KMS-11 (cell line): Measurements from ENCODE around the gene EZH2.

Source experiments
- H2AFZ ChIP-seq: fragments of 200-600 bp; sonication (generic); 2 replicates; pipeline ENCODE4 v1.6.1; 2016; ENCODE audit warnings: antibody characterized with exemption, mixed run types, low read depth
- H3K27ac ChIP-seq: fragments of 200-600 bp; sonication (generic); 2 replicates; pipeline ENCODE4 v1.6.1; 2016; ENCODE audit warnings: mild to moderate bottlenecking, mixed run types
- H3K27me3 ChIP-seq: fragments of 200-600 bp; sonication (generic); 2 replicates; pipeline ENCODE4 v1.6.1; 2017; ENCODE audit warnings: mild to moderate bottlenecking, low read depth, mixed run types, moderate library complexity; ENCODE audit not compliant: insufficient read depth
- H3K36me3 ChIP-seq: fragments of 200-600 bp; sonication (generic); 2 replicates; pipeline ENCODE4 v1.6.1; 2017; ENCODE audit warnings: mild to moderate bottlenecking, mixed run types; ENCODE audit not compliant: insufficient read depth
- H3K4me1 ChIP-seq: fragments of 200-600 bp; sonication (generic); 2 replicates; pipeline ENCODE4 v1.6.1; 2016; ENCODE audit warnings: mild to moderate bottlenecking, low read depth, mixed run types; ENCODE audit not compliant: poor library complexity, severe bottlenecking
- H3K4me2 ChIP-seq: fragments of 200-600 bp; sonication (generic); 2 replicates; pipeline ENCODE4 v1.7.0; 2016; ENCODE audit warnings: mild to moderate bottlenecking, mixed run types
- H3K4me3 ChIP-seq: fragments of 200-600 bp; sonication (generic); IDR thresholded peaks from 2 replicates; pipeline ENCODE4 v1.6.1; 2017; ENCODE audit warnings: low read depth, low read length, mixed read lengths; ENCODE audit not compliant: insufficient read depth
- H3K79me2 ChIP-seq: fragments of 200-600 bp; sonication (generic); 2 replicates; pipeline ENCODE4 v1.6.1; 2016; ENCODE audit warnings: low read depth, mixed run types; ENCODE audit not compliant: insufficient read depth
- H3K9ac ChIP-seq: fragments of 200-600 bp; sonication (generic); 2 replicates; pipeline ENCODE4 v1.6.1; 2016; ENCODE audit warnings: mild to moderate bottlenecking, mixed run types
- H4K20me1 ChIP-seq: fragments of 200-600 bp; sonication (generic); 2 replicates; pipeline ENCODE4 v1.6.1; 2016; ENCODE audit warnings: mild to moderate bottlenecking, mixed run types; ENCODE audit not compliant: insufficient read depth
- TF ChIP-seq, protein P1 (sequence below): fragments of 200-600 bp; sonication (generic); conservative IDR thresholded peaks from 2 replicates; pipeline ENCODE4 v1.6.1; 2017; ENCODE audit warnings: low read depth, mild to moderate bottlenecking, antibody characterized with exemption, low read length, moderate library complexity, mixed read lengths

Gene EZH2

DNA sequence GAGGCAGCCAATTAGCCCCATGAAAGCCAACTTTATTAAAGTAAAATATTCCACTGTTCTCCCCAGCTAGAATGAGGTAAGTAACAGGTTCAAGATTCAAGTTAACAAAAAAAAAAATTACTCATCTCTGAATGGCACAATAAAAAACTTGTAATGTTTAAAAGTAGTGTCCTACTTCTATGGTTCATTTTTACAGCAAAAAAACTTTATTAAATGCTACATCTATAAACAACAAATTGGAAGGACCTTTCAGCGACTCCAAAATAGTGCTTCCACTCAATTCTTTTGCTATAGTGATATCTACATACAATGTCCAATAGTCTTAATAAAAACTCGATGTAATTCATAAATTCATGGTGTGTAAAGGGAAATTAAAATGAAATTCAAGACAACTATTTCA lies 59.2 kb downstream of the EZH2 start:
- peaks cover 15% of the 10 kb centered on the region; the same call in 1 of the 2 replicates for H3K36me3 ChIP-seq
- H3K27me3 ChIP-seq = no peaks in the 10 kb centered on the region
- H3K4me2 ChIP-seq = no peak overlapping the region
- no peak overlapping the region for H3K27ac ChIP-seq
- TF ChIP-seq, protein P1, sequence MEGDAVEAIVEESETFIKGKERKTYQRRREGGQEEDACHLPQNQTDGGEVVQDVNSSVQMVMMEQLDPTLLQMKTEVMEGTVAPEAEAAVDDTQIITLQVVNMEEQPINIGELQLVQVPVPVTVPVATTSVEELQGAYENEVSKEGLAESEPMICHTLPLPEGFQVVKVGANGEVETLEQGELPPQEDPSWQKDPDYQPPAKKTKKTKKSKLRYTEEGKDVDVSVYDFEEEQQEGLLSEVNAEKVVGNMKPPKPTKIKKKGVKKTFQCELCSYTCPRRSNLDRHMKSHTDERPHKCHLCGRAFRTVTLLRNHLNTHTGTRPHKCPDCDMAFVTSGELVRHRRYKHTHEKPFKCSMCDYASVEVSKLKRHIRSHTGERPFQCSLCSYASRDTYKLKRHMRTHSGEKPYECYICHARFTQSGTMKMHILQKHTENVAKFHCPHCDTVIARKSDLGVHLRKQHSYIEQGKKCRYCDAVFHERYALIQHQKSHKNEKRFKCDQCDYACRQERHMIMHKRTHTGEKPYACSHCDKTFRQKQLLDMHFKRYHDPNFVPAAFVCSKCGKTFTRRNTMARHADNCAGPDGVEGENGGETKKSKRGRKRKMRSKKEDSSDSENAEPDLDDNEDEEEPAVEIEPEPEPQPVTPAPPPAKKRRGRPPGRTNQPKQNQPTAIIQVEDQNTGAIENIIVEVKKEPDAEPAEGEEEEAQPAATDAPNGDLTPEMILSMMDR = no peak
- no peak overlapping the region for H3K4me3 ChIP-seq
- no peak overlapping the region for H3K9ac ChIP-seq
- peaks cover 44% of the 10 kb centered on the region for H3K4me1 ChIP-seq
- no peak overlapping the region for H2AFZ ChIP-seq
- no peaks in the 10 kb centered on the region; the same call in 1 of the 2 replicates for H4K20me1 ChIP-seq
- peaks cover 13% of the 10 kb centered on the region; the same call in 1 of the 2 replicates for H3K79me2 ChIP-seq

DNA sequence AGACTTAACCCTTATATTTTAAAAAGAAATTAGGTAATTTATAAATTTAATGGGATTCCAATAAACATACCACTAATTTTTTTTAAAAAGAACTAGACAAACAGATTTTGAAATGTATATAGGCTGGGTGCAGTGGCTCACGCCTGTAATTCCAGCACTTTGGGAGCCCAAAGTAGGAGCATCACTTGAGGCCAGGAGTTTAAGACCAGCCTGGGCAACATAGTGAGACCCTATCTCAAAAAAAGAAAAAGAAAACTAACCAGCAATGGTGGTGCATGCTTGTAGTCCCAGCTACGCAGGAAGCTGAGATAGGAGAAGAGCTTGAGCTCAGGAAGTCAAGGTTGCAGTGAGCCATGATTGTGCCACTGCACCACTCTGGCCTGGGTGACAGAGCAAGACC lies 62.7 kb downstream of the EZH2 start:
- Histone ChIP-seq H3K79me2 (peaks cover 11% of the 10 kb centered on the region; the same call in 1 of the 2 replicates), H2AFZ (no peak overlapping the region), H3K4me2 (peak overlapping the region; percentile 50; the same call in 1 of the 2 replicates), H3K36me3 (peaks cover 20% of the 10 kb centered on the region; the same call in 1 of the 2 replicates), H3K27me3 (no peaks in the 10 kb centered on the region), H3K4me1 (peaks cover 44% of the 10 kb centered on the region), H4K20me1 (no peaks in the 10 kb centered on the region; the same call in 1 of the 2 replicates), H3K9ac (no peak overlapping the region), H3K4me3 (no peak overlapping the region), H3K27ac (peak overlapping the region; percentile 32; the same call in 1 of the 2 replicates)
- TF ChIP-seq, protein P1 = no peak

DNA sequence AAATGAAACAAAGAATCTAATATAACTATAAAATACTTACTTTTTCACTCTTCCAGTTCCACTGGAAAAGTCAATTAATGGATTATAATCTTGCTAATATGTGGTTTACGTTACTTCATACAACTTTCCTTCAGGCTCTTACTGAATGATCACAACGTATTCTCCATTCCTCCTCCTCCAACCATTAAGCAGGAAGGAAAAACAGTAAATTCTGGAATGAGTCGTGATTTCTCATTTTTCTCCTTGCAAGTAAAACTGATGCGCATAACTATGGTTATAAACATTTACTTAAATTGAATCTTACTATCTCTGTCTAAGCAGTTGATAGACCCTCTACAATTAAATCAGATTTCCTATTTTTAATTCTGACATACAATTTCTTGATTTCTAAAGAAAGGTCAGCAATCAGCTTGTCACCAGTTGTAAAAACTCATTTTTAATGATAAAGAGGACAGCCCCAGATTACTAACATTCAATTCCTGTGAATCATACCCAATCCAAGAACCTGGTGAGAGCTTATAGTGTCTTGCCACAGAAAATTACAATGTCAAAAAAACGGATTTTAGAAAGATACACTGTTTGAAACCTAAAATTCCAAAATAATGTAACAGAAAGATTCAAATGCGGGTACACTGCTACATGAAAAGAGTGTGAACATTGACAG lies 64.3 kb downstream of the EZH2 start:
- H3K4me1 ChIP-seq = peaks cover 35% of the 10 kb centered on the region
- TF ChIP-seq, protein P1 = no peak
- H2AFZ ChIP-seq = no peak overlapping the region
- no peak overlapping the region for H3K4me2 ChIP-seq
- H4K20me1 ChIP-seq = no peaks in the 10 kb centered on the region; the same call in 1 of the 2 replicates
- H3K27me3 ChIP-seq = no peaks in the 10 kb centered on the region
- peaks cover 17% of the 10 kb centered on the region; the same call in 1 of the 2 replicates for H3K36me3 ChIP-seq
- H3K9ac ChIP-seq = no peak overlapping the region
- no peak overlapping the region for H3K4me3 ChIP-seq
- no peak overlapping the region for H3K27ac ChIP-seq
- H3K79me2 ChIP-seq = peaks cover 10% of the 10 kb centered on the region; the same call in 1 of the 2 replicates

DNA sequence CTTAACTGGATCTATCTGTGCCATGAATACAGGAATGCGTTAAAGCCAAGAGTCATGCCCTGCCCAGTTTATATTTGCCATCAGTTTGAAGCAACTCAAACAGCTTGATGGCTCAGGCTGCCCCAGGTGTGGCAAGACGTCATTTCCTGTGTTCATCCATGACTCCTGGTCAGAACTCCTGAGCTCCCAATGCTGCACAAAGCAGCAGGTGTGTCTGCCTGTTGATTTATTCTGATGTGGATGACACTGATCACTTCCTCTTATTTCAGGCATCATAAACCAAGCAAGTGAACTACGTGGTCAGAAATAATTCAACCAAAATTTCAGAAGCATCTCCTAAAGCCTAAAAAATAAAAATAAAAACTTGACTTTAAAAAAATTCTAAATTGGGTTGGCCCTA lies 68.5 kb downstream of the EZH2 start:
- no peak overlapping the region for H3K4me2 ChIP-seq
- TF ChIP-seq, protein P1 = no peak
- peaks cover 4% of the 10 kb centered on the region; the same call in 1 of the 2 replicates for H3K79me2 ChIP-seq

More for the DNA sequence above, 68.5 kb downstream of the EZH2 start:
- Histone ChIP-seq H2AFZ (no peak overlapping the region), H4K20me1 (no peaks in the 10 kb centered on the region), H3K27ac (no peak overlapping the region), H3K4me1 (peaks cover 2% of the 10 kb centered on the region), H3K27me3 (no peaks in the 10 kb centered on the region), H3K4me3 (no peak overlapping the region), H3K9ac (no peak overlapping the region), H3K36me3 (peaks cover 21% of the 10 kb centered on the region; the same call in 1 of the 2 replicates)
